PC-3 (cell line): ENCODE results near the gene ZFPM1. TPM values are rescaled to one million over a fixed set of nuclear protein-coding genes. Genes with fewer than 3 reads are reported as not detected.

Experiments
- ATAC-seq: fragments of 200-7000 bp; cut with Tn5 transposase; 2 replicates; pipeline ENCODE4 v1.9.1; 2020; ENCODE audit warnings: mild to moderate bottlenecking, moderate library complexity
- BruUV-seq: library from RNA; stranded (reverse); fragments of 400-500 nt; replicated peaks from 2 replicates; lab custom pipeline; 2021; lab: Mats Ljungman, UMichigan
- CTCF ChIA-PET: fragments of 300-600 bp; sonication (Branson Sonifier 250); formaldehyde crosslinking; loops from one replicate; lab custom pipeline; 2022; ENCODE audit warnings: antibody characterized with exemption; lab: Charles Lee
- POLR2A ChIA-PET: fragments of 300-600 bp; sonication (Branson Sonifier 250); formaldehyde crosslinking; loops from one replicate; lab custom pipeline; 2022; ENCODE audit warnings: antibody characterized with exemption; ENCODE audit not compliant: unreplicated experiment; lab: Charles Lee
- DNase-seq: peaks from one replicate; pipeline ENCODE4 v3.0.0-alpha.2; 2015
- H2AFZ ChIP-seq: fragments of 300-600 bp; sonication (generic); 2 replicates; pipeline ENCODE4 v1.6.0; 2016; ENCODE audit warnings: antibody characterized with exemption, low read length
- H3F3A ChIP-seq: fragments of 300-600 bp; sonication (generic); one replicate; pipeline ENCODE4 v1.6.0; 2017; ENCODE audit warnings: antibody characterized with exemption, low read length, control low read depth, mild to moderate bottlenecking; ENCODE audit not compliant: unreplicated experiment
- H3K27ac ChIP-seq: fragments of 300-600 bp; sonication (generic); 2 replicates; pipeline ENCODE4 v1.5.1; 2016; ENCODE audit warnings: mild to moderate bottlenecking, low read length
- H3K27me3 ChIP-seq: fragments of 300-600 bp; sonication (generic); 2 replicates; pipeline ENCODE4 v1.6.1; 2016; ENCODE audit warnings: low read length, mixed read lengths
- H3K36me3 ChIP-seq: fragments of 300-600 bp; sonication (generic); 2 replicates; pipeline ENCODE4 v1.6.1; 2016; ENCODE audit warnings: low read depth, mixed run types, low read length, mixed read lengths
- H3K4me1 ChIP-seq: fragments of 300-600 bp; sonication (generic); 2 replicates; pipeline ENCODE4 v1.5.1; 2016; ENCODE audit warnings: low read length; ENCODE audit not compliant: insufficient read depth
- H3K4me2 ChIP-seq: fragments of 300-600 bp; sonication (generic); 2 replicates; pipeline ENCODE4 v1.6.0; 2016; ENCODE audit warnings: low read length
- H3K4me3 ChIP-seq: fragments of 300-600 bp; sonication (generic); 2 replicates; pipeline ENCODE4 v1.5.1; 2016; ENCODE audit warnings: mild to moderate bottlenecking, low read length, mixed read lengths
- H3K79me2 ChIP-seq: fragments of 300-600 bp; sonication (generic); 2 replicates; pipeline ENCODE4 v1.6.1; 2017; ENCODE audit warnings: low read length, mixed read lengths
- H3K9ac ChIP-seq: fragments of 300-600 bp; sonication (generic); 2 replicates; pipeline ENCODE4 v1.6.0; 2016; ENCODE audit warnings: mild to moderate bottlenecking, low read length
- H3K9me2 ChIP-seq: fragments of 300-600 bp; sonication (generic); replicated peaks from 2 replicates; pipeline ENCODE4 v1.6.1; 2016; ENCODE audit warnings: mixed run types, low read length, mixed read lengths
- H3K9me3 ChIP-seq: fragments of 300-600 bp; sonication (generic); 2 replicates; pipeline ENCODE4 v1.6.1; 2016; ENCODE audit warnings: low read length, mixed read lengths
- H4K20me1 ChIP-seq: fragments of 300-600 bp; sonication (generic); 2 replicates; pipeline ENCODE4 v1.6.1; 2016; ENCODE audit warnings: low read length, mixed read lengths
- CTCF ChIP-seq: fragments of 300-600 bp; sonication (generic); conservative IDR thresholded peaks from 2 replicates; pipeline ENCODE4 v1.5.1; 2017; ENCODE audit warnings: antibody characterized with exemption, low read depth, mild to moderate bottlenecking, low read length
- EZH2 ChIP-seq: fragments of 300-600 bp; sonication (generic); IDR thresholded peaks from one replicate; pipeline ENCODE4 v1.6.1; 2017; ENCODE audit warnings: antibody characterized with exemption, mild to moderate bottlenecking, low read length; ENCODE audit not compliant: unreplicated experiment
- EZH2phosphoT487 ChIP-seq: fragments of 300-600 bp; sonication (generic); IDR thresholded peaks from 2 replicates; pipeline ENCODE4 v1.6.1; 2018; ENCODE audit warnings: mild to moderate bottlenecking, antibody characterized with exemption, low read length, borderline replicate concordance
- intact Hi-C: fragments of 100-400 bp; cut with micrococcal nuclease; formaldehyde crosslinking; loops from 2 replicates; pipeline ENCODE4 v1.9.0; 2023
- total RNA-seq: library from RNA; depleted of rRNA; stranded (reverse); fragments of >200 nt; gene quantifications from 2 replicates; pipeline ENCODE4 v1.2.3, GENCODE V29; 2014

Gene ZFPM1
- total RNA-seq, 1 experiment from 2014 or later, result 4.6 TPM

GRCh38 chr16:88523309-88524161, 70.5 kb downstream of the ZFPM1 start:
- BruUV-seq, result no TSS peak
- intact Hi-C loops, result loop anchor here (10.0 kb wide), 1 partner anchor 79 kb away; no protein-coding TSS in a partner anchor
- Histone ChIP-seq H3F3A (no peaks in the 10 kb centered on the region), H3K9ac (no peak overlapping the region), H3K9me2 (no peaks in the 10 kb centered on the region), H4K20me1 (no peaks in the 10 kb centered on the region), H3K27me3 (no peaks in the 10 kb centered on the region), H3K27ac (no peak overlapping the region), H3K36me3 (no peaks in the 10 kb centered on the region), H3K4me1 (no peaks in the 10 kb centered on the region), H2AFZ (no peak overlapping the region), H3K4me2 (no peak overlapping the region), H3K4me3 (no peak overlapping the region), H3K9me3 (no peaks in the 10 kb centered on the region), H3K79me2 (no peaks in the 10 kb centered on the region)
- ATAC-seq (no peak), DNase-seq (no peak)
- ChIA-PET POLR2A (interaction anchor here (0.6 kb wide), 1 partner anchor 225 kb away, joined by 4 read pairs; no protein-coding TSS in a partner anchor), CTCF (no interaction called here)
- TF ChIP-seq EZH2, result no peak
- TF ChIP-seq EZH2phosphoT487, result no peak
- TF ChIP-seq CTCF, result no peak

- no peaks in the 10 kb centered on the region for H3K9me2 ChIP-seq
- TF ChIP-seq CTCF, result no peak
- TF ChIP-seq EZH2, result no peak
- no peak for TF ChIP-seq EZH2phosphoT487
- no peaks in the 10 kb centered on the region for H3K36me3 ChIP-seq
- DNase-seq, result no peak
- no peaks in the 10 kb centered on the region for H3K9me3 ChIP-seq
- no peaks in the 10 kb centered on the region for H3K79me2 ChIP-seq
- ATAC-seq, result no peak
- no peaks in the 10 kb centered on the region for H3K27me3 ChIP-seq
- H3F3A ChIP-seq, result no peaks in the 10 kb centered on the region
- H3K4me3 ChIP-seq, result no peak overlapping the region
- POLR2A ChIA-PET, result no interaction called here
- intact Hi-C loops, result loop anchor here (10.0 kb wide), 1 partner anchor 80 kb away; no protein-coding TSS in a partner anchor
- no peak overlapping the region for H3K4me2 ChIP-seq
- no peaks in the 10 kb centered on the region for H3K4me1 ChIP-seq
- no peak overlapping the region for H2AFZ ChIP-seq
- no peak overlapping the region for H3K27ac ChIP-seq
- no peak overlapping the region for H3K9ac ChIP-seq
- no TSS peak for BruUV-seq
- no peaks in the 10 kb centered on the region for H4K20me1 ChIP-seq
- CTCF ChIA-PET, result no interaction called here
These were observed 71.3 kb downstream of the ZFPM1 start for GRCh38 chr16:88524274-88524972.
